ACC112 (cell line): ENCODE results near the gene ARL10.
A peak's percentile ranks its signal among the peaks of the same experiment; 100 is the strongest.

ENCODE experiments used
- H2AFZ ChIP-seq: fragments of 200-600 bp; sonication (generic); one replicate; pipeline ENCODE4 v1.6.0; 2017; ENCODE audit warnings: antibody characterized with exemption, low read length; ENCODE audit not compliant: unreplicated experiment
- H3K27ac ChIP-seq: fragments of 200-600 bp; sonication (generic); 2 replicates; pipeline ENCODE4 v1.5.1; 2014; ENCODE audit warnings: low read depth, mild to moderate bottlenecking, antibody characterized with exemption, low read length, moderate library complexity
- H3K27me3 ChIP-seq: fragments of 200-600 bp; sonication (generic); 2 replicates; pipeline ENCODE4 v1.6.1; 2014; ENCODE audit warnings: mild to moderate bottlenecking, antibody characterized with exemption, low read length, moderate library complexity, mixed read lengths; ENCODE audit not compliant: insufficient read depth
- H3K36me3 ChIP-seq: fragments of 200-600 bp; sonication (generic); 2 replicates; pipeline ENCODE4 v1.6.1; 2016; ENCODE audit warnings: mild to moderate bottlenecking, antibody characterized with exemption, low read length, moderate library complexity, mixed read lengths; ENCODE audit not compliant: insufficient read depth
- H3K4me1 ChIP-seq: fragments of 200-600 bp; sonication (generic); one replicate; pipeline ENCODE4 v1.6.1; 2016; ENCODE audit warnings: low read length, mixed read lengths; ENCODE audit not compliant: insufficient read depth, unreplicated experiment, control insufficient read depth
- H3K4me3 ChIP-seq: fragments of 200-600 bp; sonication (generic); 2 replicates; pipeline ENCODE4 v1.5.1; 2014; ENCODE audit warnings: mild to moderate bottlenecking, low read depth, low read length
- H3K79me2 ChIP-seq: fragments of 200-600 bp; sonication (generic); one replicate; pipeline ENCODE4 v1.6.0; 2016; ENCODE audit warnings: low read length; ENCODE audit not compliant: control insufficient read depth, unreplicated experiment, insufficient read depth

Gene ARL10

GRCh38 chr5:176382721-176383120, 17.4 kb downstream of the ARL10 start:
- Histone ChIP-seq H3K4me1 (peaks cover 15% of the 10 kb centered on the region), H3K36me3 (peaks cover 12% of the 10 kb centered on the region; the same call in 1 of the 2 replicates)

GRCh38 chr5:176383248-176383905, 18.1 kb downstream of the ARL10 start:
- H2AFZ ChIP-seq = no peak overlapping the region
- peaks cover 15% of the 10 kb centered on the region for H3K4me1 ChIP-seq
- H3K79me2 ChIP-seq = peaks cover 32% of the 10 kb centered on the region
- no peaks in the 10 kb centered on the region for H3K27me3 ChIP-seq
- no peak overlapping the region for H3K4me3 ChIP-seq
- peaks cover 12% of the 10 kb centered on the region; the same call in 1 of the 2 replicates for H3K36me3 ChIP-seq
- H3K27ac ChIP-seq = no peak overlapping the region

More at GRCh38 chr5:176382721-176383120, 17.4 kb downstream of the ARL10 start:
- Histone ChIP-seq H3K27ac (no peak overlapping the region), H3K79me2 (peaks cover 25% of the 10 kb centered on the region), H3K4me3 (no peak overlapping the region), H3K27me3 (no peaks in the 10 kb centered on the region), H2AFZ (no peak overlapping the region)

GRCh38 chr5:176383961-176384360, 18.7 kb downstream of the ARL10 start:
- Histone ChIP-seq H3K27me3 (no peaks in the 10 kb centered on the region), H3K4me1 (peaks cover 15% of the 10 kb centered on the region), H3K36me3 (peaks cover 12% of the 10 kb centered on the region; the same call in 1 of the 2 replicates), H2AFZ (no peak overlapping the region), H3K27ac (no peak overlapping the region), H3K4me3 (no peak overlapping the region), H3K79me2 (peaks cover 32% of the 10 kb centered on the region)

- Histone ChIP-seq H2AFZ (no peak overlapping the region), H3K27me3 (no peaks in the 10 kb centered on the region), H3K4me1 (peaks cover 15% of the 10 kb centered on the region), H3K4me3 (no peak overlapping the region), H3K27ac (no peak overlapping the region), H3K79me2 (peaks cover 32% of the 10 kb centered on the region), H3K36me3 (peaks cover 12% of the 10 kb centered on the region; the same call in 1 of the 2 replicates)
Observed at GRCh38 chr5:176384366-176384930, 19.2 kb downstream of the ARL10 start.

GRCh38 chr5:176384991-176385390, 19.7 kb downstream of the ARL10 start:
- no peaks in the 10 kb centered on the region for H3K27me3 ChIP-seq
- H3K36me3 ChIP-seq = peaks cover 12% of the 10 kb centered on the region; the same call in 1 of the 2 replicates
- no peak overlapping the region for H2AFZ ChIP-seq
- H3K27ac ChIP-seq = no peak overlapping the region
- H3K4me3 ChIP-seq = no peak overlapping the region
- peaks cover 32% of the 10 kb centered on the region for H3K79me2 ChIP-seq
- H3K4me1 ChIP-seq = peaks cover 15% of the 10 kb centered on the region

- H3K4me3 ChIP-seq = peak overlapping the region; percentile 84; the same call in 1 of the 2 replicates
- H3K36me3 ChIP-seq = peaks cover 7% of the 10 kb centered on the region; the same call in 1 of the 2 replicates
- peaks cover 35% of the 10 kb centered on the region for H3K79me2 ChIP-seq
- H2AFZ ChIP-seq = no peak overlapping the region
- H3K27ac ChIP-seq = no peak overlapping the region
- peaks cover 15% of the 10 kb centered on the region for H3K4me1 ChIP-seq
- H3K27me3 ChIP-seq = no peaks in the 10 kb centered on the region
Observed at GRCh38 chr5:176386491-176386890, 21.2 kb downstream of the ARL10 start.

GRCh38 chr5:176387384-176387925, 22.2 kb downstream of the ARL10 start:
- Histone ChIP-seq H3K4me3 (peak overlapping the region; percentile 84), H3K27ac (peak overlapping the region; percentile 87), H3K4me1 (peaks cover 15% of the 10 kb centered on the region), H3K27me3 (no peaks in the 10 kb centered on the region), H2AFZ (no peak overlapping the region), H3K79me2 (peaks cover 35% of the 10 kb centered on the region), H3K36me3 (peaks cover 7% of the 10 kb centered on the region; the same call in 1 of the 2 replicates)

- peaks cover 15% of the 10 kb centered on the region for H3K4me1 ChIP-seq
- peaks cover 7% of the 10 kb centered on the region; the same call in 1 of the 2 replicates for H3K36me3 ChIP-seq
- peaks cover 35% of the 10 kb centered on the region for H3K79me2 ChIP-seq
- no peaks in the 10 kb centered on the region for H3K27me3 ChIP-seq
- peak overlapping the region; percentile 84 for H3K4me3 ChIP-seq
- H2AFZ ChIP-seq = peak overlapping the region; percentile 36
- H3K27ac ChIP-seq = peak overlapping the region; percentile 87
Observed at GRCh38 chr5:176388003-176388443, 22.7 kb downstream of the ARL10 start.

GRCh38 chr5:176388444-176389134, 23.3 kb downstream of the ARL10 start, which contains the start of the genes HIGD2A and NOP16:
Gene HIGD2A (plus strand): TSS chr5:176388751. CDS start chr5:176388820, 69 bp downstream.
Gene NOP16 (minus strand): TSS chr5:176388598. CDS start chr5:176388539, 59 bp downstream.
- Histone ChIP-seq H3K79me2 (peaks cover 35% of the 10 kb centered on the region), H3K4me3 (peak within 1 kb of the TSS; percentile 84), H3K36me3 (peaks cover 7% of the 10 kb centered on the region; the same call in 1 of the 2 replicates), H3K4me1 (peaks cover 15% of the 10 kb centered on the region), H2AFZ (peak within 1 kb of the TSS; percentile 52), H3K27me3 (no peaks in the 10 kb centered on the region), H3K27ac (peak within 1 kb of the TSS; percentile 87)
